GM12801 (cell line): ENCODE results near the gene GOLPH3.

Experiments used
- CTCF ChIP-seq: IDR thresholded peaks from one replicate; pipeline ENCODE4 v1.5.1; 2011; ENCODE audit warnings: control low read depth; ENCODE audit not compliant: insufficient read length; ENCODE audit errors: extremely low read depth

Gene GOLPH3

GRCh38 chr5:32202394-32202793, 28.3 kb upstream of the GOLPH3 start:
- no peak for TF ChIP-seq CTCF

GRCh38 chr5:32201122-32201753, 27.1 kb upstream of the GOLPH3 start:
- no peak for TF ChIP-seq CTCF

GRCh38 chr5:32197032-32197431, 22.9 kb upstream of the GOLPH3 start:
- TF ChIP-seq CTCF = no peak

GRCh38 chr5:32195265-32195664, 21.1 kb upstream of the GOLPH3 start:
- TF ChIP-seq CTCF = no peak

- no peak for TF ChIP-seq CTCF
Measured at GRCh38 chr5:32193591-32193990, 19.5 kb upstream of the GOLPH3 start.

GRCh38 chr5:32190095-32190494, 16.0 kb upstream of the GOLPH3 start:
- no peak for TF ChIP-seq CTCF

- TF ChIP-seq CTCF = no peak
Measured at GRCh38 chr5:32187675-32188074, 13.6 kb upstream of the GOLPH3 start.
